HG03039 (cell line): Measurements from ENCODE around the gene SLC22A5.
A peak's percentile ranks its signal among the peaks of the same experiment; 100 is the strongest.
"Not testable (repeated sequence)": the region's sequence is repeated elsewhere in the genome, so short reads cannot be mapped to it uniquely, and the experiment has no call there.

Source experiments
- ATAC-seq: cut with Tn5 transposase; IDR thresholded peaks from one replicate; pipeline ENCODE4 v1.9.1; 2021; ENCODE audit warnings: mild to moderate bottlenecking, moderate library complexity; ENCODE audit not compliant: unreplicated experiment

The SLC22A5 gene

DNA sequence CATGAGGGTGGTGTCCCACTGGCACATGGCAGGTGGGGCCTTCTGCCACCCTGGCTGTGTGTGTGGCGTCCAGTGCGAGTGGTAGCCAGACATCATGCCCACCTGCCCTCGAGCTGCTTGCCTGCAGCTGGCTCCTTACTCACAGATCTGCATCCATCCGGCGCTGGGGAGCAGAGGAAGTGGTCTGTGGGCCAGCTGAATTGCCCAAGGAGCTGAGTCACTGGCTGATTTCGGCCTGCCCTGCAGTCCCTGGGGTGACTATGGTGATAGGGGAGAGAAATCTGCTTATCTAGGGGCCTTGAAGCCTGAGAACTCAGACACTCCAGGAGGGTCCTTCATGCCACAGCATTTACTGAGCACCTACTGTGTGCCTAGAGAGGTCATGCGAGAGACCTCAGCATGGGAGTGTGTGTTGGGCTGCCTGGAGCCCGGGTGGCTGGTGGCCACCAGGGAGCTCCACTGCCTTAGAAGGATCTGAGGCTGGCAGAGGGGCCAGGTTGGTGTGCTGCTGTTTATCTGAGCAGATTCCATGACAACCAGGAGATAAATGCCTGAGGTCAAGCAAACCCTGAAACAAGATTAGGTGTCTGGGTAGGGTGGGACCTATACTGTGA is 57.1 kb downstream of the SLC22A5 start:
- ATAC-seq, result no peak

- no peak for ATAC-seq
Observed at GRCh38 chr5:132427281-132428146, 58.0 kb downstream of the SLC22A5 start.

DNA sequence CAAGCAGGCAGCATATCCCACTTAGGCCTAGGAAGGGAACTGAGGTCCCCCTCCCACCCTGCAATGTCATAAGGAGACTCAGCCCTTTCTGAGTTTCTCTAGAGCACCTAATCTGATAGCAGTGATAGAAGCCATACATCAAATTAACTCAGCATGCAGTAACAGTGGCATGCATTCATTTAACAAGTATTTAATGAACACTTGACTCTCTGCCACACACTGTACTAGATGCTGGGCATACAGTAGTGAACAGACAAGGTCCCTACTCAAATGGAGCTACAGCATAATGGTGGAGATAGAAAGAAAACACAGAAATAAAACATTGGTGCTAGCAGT is 58.6 kb downstream of the SLC22A5 start:
- ATAC-seq, result no peak

DNA sequence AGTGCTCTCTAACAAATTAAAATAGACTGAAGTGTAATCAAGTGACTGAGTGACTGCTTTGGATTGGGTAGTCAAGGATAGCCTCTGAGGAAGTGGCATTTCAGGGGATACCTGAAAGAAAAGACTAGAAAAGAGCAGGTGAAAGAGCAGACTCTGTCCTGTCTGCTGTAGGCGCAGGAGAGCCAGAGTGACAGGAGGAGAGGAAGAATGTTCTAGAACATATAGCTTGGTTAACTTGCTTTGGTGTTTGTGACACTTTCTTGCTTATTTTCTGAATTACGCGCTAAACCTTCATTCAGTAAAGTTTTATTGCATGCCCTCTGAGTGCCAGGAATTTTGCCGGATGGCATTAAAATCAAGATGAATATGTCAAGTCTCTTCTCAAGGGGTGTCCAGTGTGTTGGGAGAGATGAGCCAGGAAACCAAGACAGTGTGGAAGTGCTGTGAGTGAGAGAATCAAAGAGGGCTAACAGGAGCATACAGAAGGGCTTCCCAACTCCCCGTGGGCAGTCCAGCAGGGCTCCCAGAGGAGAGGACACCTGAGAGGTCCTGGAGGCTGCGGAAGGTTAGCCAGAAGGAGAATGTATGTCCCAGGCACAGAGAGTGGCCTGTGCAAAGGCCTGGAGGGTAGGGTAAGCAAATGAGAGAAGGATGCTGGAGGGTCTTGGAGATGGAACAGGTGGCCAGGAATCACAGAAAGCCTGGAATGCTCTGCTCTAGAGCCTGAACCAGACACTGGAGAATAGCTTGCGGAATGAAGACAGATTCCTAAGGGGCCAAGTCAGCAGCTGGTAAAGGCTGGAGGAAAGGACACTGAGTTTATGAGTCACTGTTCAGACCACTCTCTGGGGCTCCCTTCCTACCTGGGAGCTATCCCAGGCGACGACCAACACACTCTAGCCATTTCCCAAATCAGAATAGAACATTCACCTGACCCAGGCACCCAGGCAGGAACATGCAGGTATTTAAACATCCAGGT is 59.3 kb downstream of the SLC22A5 start:
- no peak for ATAC-seq

DNA sequence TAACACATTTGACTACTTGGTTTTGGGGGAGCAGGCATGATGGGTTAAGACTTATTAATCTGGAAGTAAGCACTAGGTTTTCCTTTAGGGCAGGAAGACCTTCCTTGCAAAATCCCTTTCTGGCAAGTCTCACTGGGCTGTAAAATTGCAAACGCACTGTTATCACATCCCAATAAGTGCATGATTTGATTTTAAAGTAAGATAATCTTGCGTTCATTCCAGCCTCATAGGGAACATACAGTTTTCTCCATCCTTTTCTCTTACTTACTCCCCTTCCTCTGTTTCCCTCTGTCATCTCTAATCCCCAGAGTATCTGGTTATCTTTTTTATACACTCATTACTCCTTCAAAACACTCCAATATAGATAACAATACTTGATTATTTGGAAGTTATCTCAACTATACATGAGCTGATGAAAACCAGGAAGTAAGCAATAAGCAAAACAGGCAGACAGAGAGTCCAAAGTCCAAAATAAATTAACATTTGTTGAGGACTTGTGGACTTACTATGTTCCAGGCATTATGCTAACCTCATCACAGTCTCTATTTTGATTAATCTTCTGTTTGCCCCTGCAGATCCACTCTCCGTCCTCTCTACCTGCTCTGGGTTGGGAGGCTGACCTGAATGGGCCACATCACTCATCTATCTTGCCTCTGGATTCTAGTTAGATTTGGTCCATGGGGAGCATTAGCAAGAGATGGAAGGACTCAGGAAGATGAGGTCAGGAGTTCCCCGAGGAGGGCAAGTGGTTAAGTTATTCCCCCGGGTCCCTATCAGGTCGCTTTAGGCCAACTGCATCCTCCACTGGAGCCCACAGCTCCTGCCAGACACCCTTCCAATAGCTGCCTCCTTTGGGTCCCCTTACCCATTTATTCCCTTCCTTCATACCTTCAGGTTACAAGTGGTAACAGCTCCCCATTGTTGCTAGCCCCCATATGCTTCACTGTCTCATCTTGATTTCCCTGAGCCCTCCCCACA is 60.2 kb downstream of the SLC22A5 start:
- ATAC-seq, result no peak

DNA sequence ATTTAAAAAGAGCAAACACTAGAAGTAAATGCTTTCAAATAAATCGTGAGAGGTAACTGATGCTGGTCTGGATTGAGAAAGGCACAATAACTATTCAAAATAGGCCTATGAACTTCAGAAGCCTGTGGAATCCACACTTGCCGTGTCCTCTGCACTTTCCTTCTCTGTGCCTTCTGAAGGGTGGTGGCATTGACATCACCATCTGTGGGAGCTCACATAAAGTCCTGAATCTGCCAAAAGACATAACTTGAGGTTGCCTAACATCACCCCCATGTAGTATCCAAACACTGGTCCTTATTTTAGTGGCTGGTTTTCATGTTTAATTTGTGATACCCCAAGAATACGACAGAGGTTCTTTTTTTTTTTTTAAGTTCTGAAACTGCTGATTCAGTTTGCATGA is 61.2 kb downstream of the SLC22A5 start:
- no peak for ATAC-seq

- no peak for ATAC-seq
Observed at GRCh38 chr5:132431632-132432031, 62.1 kb downstream of the SLC22A5 start.

- no peak for ATAC-seq
Observed at GRCh38 chr5:132433141-132433540, 63.6 kb downstream of the SLC22A5 start.

GRCh38 chr5:132434416-132435286 is 65.1 kb downstream of the SLC22A5 start:
- ATAC-seq, result no peak

- no peak for ATAC-seq
Observed at GRCh38 chr5:132435447-132435846, 65.9 kb downstream of the SLC22A5 start.

DNA sequence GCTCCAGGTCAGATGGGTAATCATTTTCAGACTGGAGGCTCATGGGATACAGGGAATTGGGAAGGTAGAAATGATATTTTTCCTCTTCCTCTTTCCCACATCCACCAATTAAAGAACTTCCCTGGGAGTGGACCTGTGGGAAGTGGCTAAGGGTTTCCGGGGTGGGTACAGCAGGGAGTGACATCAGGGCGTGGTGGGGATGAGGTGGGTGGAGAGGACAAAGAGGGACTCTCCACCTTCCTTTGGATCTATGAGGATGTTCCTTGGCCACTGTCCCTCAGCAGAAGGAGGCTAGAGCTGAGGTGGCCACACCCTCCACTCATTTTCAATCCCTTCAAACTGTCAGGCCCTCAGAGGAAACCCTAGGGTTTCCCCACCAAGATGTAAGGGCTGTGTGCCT is 66.4 kb downstream of the SLC22A5 start:
- no peak for ATAC-seq

- no peak for ATAC-seq
Observed at GRCh38 chr5:132436936-132437335, 67.4 kb downstream of the SLC22A5 start.

DNA sequence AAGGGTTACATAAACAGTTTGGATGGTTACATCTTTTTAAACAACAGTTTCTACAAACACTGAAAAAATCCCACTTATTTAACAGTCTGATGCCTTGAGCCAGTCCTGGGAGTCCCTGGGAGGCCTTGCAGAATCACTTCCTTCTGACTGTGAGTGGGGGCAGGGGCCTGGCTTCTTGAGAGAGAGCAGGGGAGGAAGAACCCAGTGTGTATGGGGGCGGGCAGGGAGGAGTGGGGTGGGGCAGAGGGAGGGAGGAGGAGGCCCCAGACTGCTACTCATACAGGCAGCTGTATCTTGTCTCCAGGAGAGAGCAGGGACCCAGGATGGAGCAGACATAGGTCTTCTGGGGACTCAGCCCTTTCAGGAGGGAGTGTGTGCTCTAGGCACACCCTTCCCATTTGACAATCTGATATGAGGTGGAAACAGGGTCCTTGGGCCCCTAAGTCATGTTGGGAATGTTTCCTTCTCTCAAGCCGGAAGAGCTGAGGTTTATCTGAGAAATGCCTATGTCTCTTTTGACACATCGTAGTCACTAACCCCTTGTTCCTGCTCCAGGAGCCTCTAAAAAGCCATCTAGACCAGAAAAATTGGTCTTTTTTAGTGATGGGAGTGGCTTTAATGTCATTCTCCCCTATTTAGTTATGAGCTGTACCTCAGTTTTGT is 68.2 kb downstream of the SLC22A5 start:
- ATAC-seq, result peak; percentile 82

- ATAC-seq, result not testable (repeated sequence)
Observed at GRCh38 chr5:132438267-132438645, 68.7 kb downstream of the SLC22A5 start.

DNA sequence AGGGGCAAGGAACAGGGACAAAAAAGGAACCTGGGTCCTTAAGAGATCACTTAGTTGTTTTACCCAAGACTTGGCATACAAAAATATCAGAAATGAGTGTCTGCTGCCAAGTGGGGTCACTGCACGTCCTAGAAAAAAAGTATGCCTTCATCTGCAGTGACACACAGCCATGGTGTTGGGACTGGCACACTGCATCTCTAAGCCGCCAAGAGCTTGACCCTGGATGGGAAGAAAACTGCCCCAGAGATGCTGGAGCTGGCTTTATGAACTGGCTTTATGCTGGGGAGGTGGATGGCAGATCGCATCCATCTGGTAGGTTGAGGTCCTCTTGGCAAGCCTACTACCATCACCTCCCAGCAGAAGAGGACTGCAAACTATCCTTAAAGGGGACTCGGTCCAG is 69.4 kb downstream of the SLC22A5 start:
- ATAC-seq, result no peak

- no peak for ATAC-seq
Observed at GRCh38 chr5:132439521-132440089, 70.1 kb downstream of the SLC22A5 start.

DNA sequence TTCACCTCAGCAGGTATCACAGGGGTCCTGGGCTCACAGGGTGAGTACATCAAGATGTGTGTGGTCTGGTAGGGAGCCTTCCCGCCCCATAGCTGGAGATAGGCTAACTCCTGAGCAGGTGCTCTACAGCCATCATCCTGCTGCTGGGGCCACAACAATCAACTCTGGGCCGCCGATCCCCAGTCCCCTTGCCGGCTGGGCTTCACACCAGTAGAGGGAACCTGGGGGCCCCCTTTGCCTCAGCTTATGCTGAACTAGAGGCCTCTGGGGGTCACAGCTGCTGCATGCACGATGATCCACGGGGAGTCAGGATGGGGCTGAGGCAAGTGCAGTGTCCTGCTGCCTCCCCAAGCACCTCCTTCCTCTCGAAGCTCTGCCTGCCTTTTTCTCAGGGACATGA is 74.6 kb downstream of the SLC22A5 start:
- ATAC-seq, result no peak
